Upper lobe of left lung (tissue), 4 donors: Measurements from ENCODE around the gene GNB5.

Experiments used
- EP300 ChIP-seq, 4 donors: sonication (generic); formaldehyde crosslinking; IDR thresholded peaks; one replicate each; pipeline ENCODE4 v1.5.1; 2017; ENCODE audit warnings: antibody characterized with exemption in 4 of 4, control low read depth in 2 of 4
- POLR2A ChIP-seq, 4 donors: fragments of 450-650 bp; IDR thresholded peaks; one replicate each; pipeline ENCODE4 v1.5.1; 2016 to 2017; ENCODE audit warnings: antibody characterized with exemption in 4 of 4, mild to moderate bottlenecking in 2 of 4
- TF ChIP-seq, protein P1 (sequence below), 6 experiments: fragments of 450-650 bp in 4 of 6; fragments of 200-600 bp in 2 of 6; sonication (generic) in 2 of 6; IDR thresholded peaks; one replicate each; pipeline ENCODE4 v1.5.1; 2016 to 2019; ENCODE audit warnings: antibody characterized with exemption in 6 of 6

- no peak for TF ChIP-seq EP300 (IDR thresholded peaks at IDR 0.05)
- TF ChIP-seq POLR2A (IDR thresholded peaks at IDR 0.05) = no peak
- TF ChIP-seq, protein P1, sequence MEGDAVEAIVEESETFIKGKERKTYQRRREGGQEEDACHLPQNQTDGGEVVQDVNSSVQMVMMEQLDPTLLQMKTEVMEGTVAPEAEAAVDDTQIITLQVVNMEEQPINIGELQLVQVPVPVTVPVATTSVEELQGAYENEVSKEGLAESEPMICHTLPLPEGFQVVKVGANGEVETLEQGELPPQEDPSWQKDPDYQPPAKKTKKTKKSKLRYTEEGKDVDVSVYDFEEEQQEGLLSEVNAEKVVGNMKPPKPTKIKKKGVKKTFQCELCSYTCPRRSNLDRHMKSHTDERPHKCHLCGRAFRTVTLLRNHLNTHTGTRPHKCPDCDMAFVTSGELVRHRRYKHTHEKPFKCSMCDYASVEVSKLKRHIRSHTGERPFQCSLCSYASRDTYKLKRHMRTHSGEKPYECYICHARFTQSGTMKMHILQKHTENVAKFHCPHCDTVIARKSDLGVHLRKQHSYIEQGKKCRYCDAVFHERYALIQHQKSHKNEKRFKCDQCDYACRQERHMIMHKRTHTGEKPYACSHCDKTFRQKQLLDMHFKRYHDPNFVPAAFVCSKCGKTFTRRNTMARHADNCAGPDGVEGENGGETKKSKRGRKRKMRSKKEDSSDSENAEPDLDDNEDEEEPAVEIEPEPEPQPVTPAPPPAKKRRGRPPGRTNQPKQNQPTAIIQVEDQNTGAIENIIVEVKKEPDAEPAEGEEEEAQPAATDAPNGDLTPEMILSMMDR (IDR thresholded peaks at IDR 0.05) = no peak
Observed at GRCh38 chr15:52097180-52097579, 94.0 kb downstream of the GNB5 start.
